Caco-2 (cell line): ENCODE data around the gene IL10RA. TPM values are rescaled to one million over a fixed set of nuclear protein-coding genes. Genes with fewer than 3 reads are reported as not detected.

ENCODE experiments used
- BruUV-seq: library from RNA; stranded (reverse); fragments of 400-500 nt; replicated peaks from 2 replicates; lab custom pipeline; 2021; lab: Mats Ljungman, UMichigan
- CTCF ChIA-PET: fragments of 300-600 bp; sonication (Branson Sonifier 250); formaldehyde crosslinking; loops from one replicate; lab custom pipeline; 2022; ENCODE audit warnings: antibody characterized with exemption; lab: Charles Lee
- POLR2A ChIA-PET: fragments of 300-600 bp; sonication (Branson Sonifier 250); formaldehyde crosslinking; loops from one replicate; lab custom pipeline; 2022; ENCODE audit warnings: antibody characterized with exemption; lab: Charles Lee
- DNase-seq, 2 experiments: peaks; one replicate each; pipeline versions ENCODE4 v3.0.0 to v3.0.0-alpha.2; 2020 to 2022
- H3K27me3 ChIP-seq: replicated peaks from 2 replicates; pipeline ENCODE4 v1.6.0; 2011; ENCODE audit warnings: low read length; ENCODE audit not compliant: control insufficient read depth, insufficient read depth
- H3K36me3 ChIP-seq: 2 replicates; pipeline ENCODE4 v1.5.1; 2011; ENCODE audit warnings: low read length; ENCODE audit not compliant: control insufficient read depth, insufficient read depth
- H3K4me1 ChIP-seq: fragments of 250-450 bp; sonication (Bioruptor Pico); 2 replicates; pipeline ENCODE4 v1.5.1; 2020; ENCODE audit warnings: mild to moderate bottlenecking
- H3K4me3 ChIP-seq: 2 replicates; pipeline ENCODE4 v1.5.1; 2011; ENCODE audit warnings: low read depth, mild to moderate bottlenecking, control low read depth, low read length
- H3K9me3 ChIP-seq: fragments of 250-450 bp; sonication (Bioruptor Pico); 2 replicates; pipeline ENCODE4 v1.5.1; 2020; ENCODE audit warnings: mild to moderate bottlenecking, moderate library complexity
- H3K27ac Mint-ChIP-seq: one replicate; pipeline ENCODE4 v1.8.0; 2022; ENCODE audit warnings: mixed read lengths; ENCODE audit not compliant: unreplicated experiment
- H3K27me3 Mint-ChIP-seq: one replicate; pipeline ENCODE4 v1.8.0; 2022; ENCODE audit warnings: mixed read lengths; ENCODE audit not compliant: insufficient read depth, unreplicated experiment
- H3K36me3 Mint-ChIP-seq: one replicate; pipeline ENCODE4 v1.8.0; 2022; ENCODE audit warnings: mild to moderate bottlenecking, mixed read lengths; ENCODE audit not compliant: insufficient read depth, unreplicated experiment
- H3K4me1 Mint-ChIP-seq: one replicate; pipeline ENCODE4 v1.8.0; 2022; ENCODE audit warnings: low read depth, mixed read lengths; ENCODE audit not compliant: unreplicated experiment
- H3K4me3 Mint-ChIP-seq: one replicate; pipeline ENCODE4 v1.8.0; 2022; ENCODE audit warnings: mild to moderate bottlenecking, moderate library complexity, mixed read lengths; ENCODE audit not compliant: unreplicated experiment
- H3K9me3 Mint-ChIP-seq: one replicate; pipeline ENCODE4 v1.8.0; 2022; ENCODE audit warnings: mixed read lengths; ENCODE audit not compliant: unreplicated experiment
- CTCF ChIP-seq, 2 experiments: fragments of 200-600 bp in 1 of 2; IDR thresholded peaks; 1 replicate in 1 of 2; 2 replicates in 1 of 2; pipeline versions ENCODE4 v1.5.1 to v1.8.0; 2011 to 2022; ENCODE audit warnings: antibody characterized with exemption in 1 of 2, control low read depth in 1 of 2, inconsistent platforms in 1 of 2, low read depth in 1 of 2, low read length in 1 of 2, mild to moderate bottlenecking in 1 of 2, moderate library complexity in 1 of 2; ENCODE audit not compliant: insufficient read depth in 1 of 2, severe bottlenecking in 1 of 2, unreplicated experiment in 1 of 2
- intact Hi-C: fragments of 100-400 bp; cut with micrococcal nuclease; formaldehyde crosslinking; loops from one replicate; pipeline ENCODE4 v1.10.0; 2022; ENCODE audit not compliant: unreplicated experiment
- total RNA-seq: library from RNA; stranded (reverse); gene quantifications from 2 replicates; pipeline ENCODE4 v1.2.3, GENCODE V29; 2022

IL10RA gene
- total RNA-seq, 1 experiment from 2014 or later, result 1.6 TPM

- ChIA-PET POLR2A (interaction anchor here (0.6 kb wide), 1 partner anchor 1726 kb away, joined by 5 read pairs; no protein-coding TSS in a partner anchor), CTCF (no interaction called here)
- no peak for TF ChIP-seq CTCF (IDR thresholded peaks at IDR 0.05; ENCODE audit: insufficient read depth in 1 of 2, low read depth in 1 of 2, low read length in 1 of 2, severe bottlenecking in 1 of 2, unreplicated experiment in 1 of 2)
- H3K9me3 ChIP-seq, result no peaks in the 10 kb centered on the region
- H3K27me3 ChIP-seq, result peaks cover 3% of the 10 kb centered on the region; the same call in 1 of the 2 replicates
- Mint-ChIP-seq H3K27ac (no peak overlapping the region), H3K4me1 (peaks cover 26% of the 10 kb centered on the region), H3K4me3 (no peak overlapping the region), H3K9me3 (no peaks in the 10 kb centered on the region), H3K27me3 (peaks cover 20% of the 10 kb centered on the region), H3K36me3 (peaks cover 6% of the 10 kb centered on the region)
- no peaks in the 10 kb centered on the region for H3K36me3 ChIP-seq
- intact Hi-C loops, result no loop called here
- DNase-seq, result peak in 1 of 2 experiments; percentile 17
- BruUV-seq, result no TSS peak
- H3K4me1 ChIP-seq, result peaks cover 17% of the 10 kb centered on the region
- no peak overlapping the region for H3K4me3 ChIP-seq
Observed at GRCh38 chr11:117983163-117983475, 3.1 kb upstream of the IL10RA start.

GRCh38 chr11:117984476-117984875 is 1.7 kb upstream of the IL10RA start:
- Histone ChIP-seq H3K36me3 (no peaks in the 10 kb centered on the region), H3K4me1 (peaks cover 17% of the 10 kb centered on the region), H3K9me3 (no peaks in the 10 kb centered on the region), H3K4me3 (no peak overlapping the region), H3K27me3 (peaks cover 3% of the 10 kb centered on the region; the same call in 1 of the 2 replicates)
- Mint-ChIP-seq H3K27ac (no peak overlapping the region), H3K4me3 (peak overlapping the region; percentile 60), H3K9me3 (no peaks in the 10 kb centered on the region), H3K36me3 (peaks cover 6% of the 10 kb centered on the region), H3K27me3 (peaks cover 20% of the 10 kb centered on the region), H3K4me1 (peaks cover 26% of the 10 kb centered on the region)
- no peak for DNase-seq
- ChIA-PET CTCF (interaction anchor here (0.6 to 1.5 kb wide), 2 partner anchors 31 to 69 kb away, joined by 3 to 5 read pairs; no protein-coding TSS in a partner anchor), POLR2A (no interaction called here)
- no TSS peak for BruUV-seq
- no peak for TF ChIP-seq CTCF (IDR thresholded peaks at IDR 0.05; ENCODE audit: insufficient read depth in 1 of 2, low read depth in 1 of 2, low read length in 1 of 2, severe bottlenecking in 1 of 2, unreplicated experiment in 1 of 2)
- intact Hi-C loops, result no loop called here

GRCh38 chr11:117986981-117987574 is 884 bp downstream of the IL10RA start:
- H3K27me3 ChIP-seq, result peaks cover 3% of the 10 kb centered on the region; the same call in 1 of the 2 replicates
- H3K9me3 ChIP-seq, result no peaks in the 10 kb centered on the region
- ChIA-PET POLR2A (interaction anchor here (1.5 kb wide), 1 partner anchor 13 kb away, joined by 3 read pairs; no protein-coding TSS in a partner anchor), CTCF (interaction anchor here (0.6 to 1.5 kb wide), 6 partner anchors 14 to 581 kb away, joined by 3 to 7 read pairs (median 4); no protein-coding TSS in a partner anchor)
- peaks cover 17% of the 10 kb centered on the region for H3K4me1 ChIP-seq
- no peaks in the 10 kb centered on the region for H3K36me3 ChIP-seq
- H3K36me3 Mint-ChIP-seq, result peaks cover 6% of the 10 kb centered on the region
- intact Hi-C loops, result loop anchor here (5.0 kb wide), 1 partner anchor 65 kb away; no protein-coding TSS in a partner anchor
- H3K9me3 Mint-ChIP-seq, result no peaks in the 10 kb centered on the region
- no peak for TF ChIP-seq CTCF (IDR thresholded peaks at IDR 0.05; ENCODE audit: insufficient read depth in 1 of 2, low read depth in 1 of 2, low read length in 1 of 2, severe bottlenecking in 1 of 2, unreplicated experiment in 1 of 2)
- peak in 1 of 2 experiments; percentile 46 for DNase-seq
- no TSS peak for BruUV-seq
- peak overlapping the region; percentile 60 for H3K4me3 Mint-ChIP-seq
- peaks cover 17% of the 10 kb centered on the region for H3K27me3 Mint-ChIP-seq
- peaks cover 19% of the 10 kb centered on the region for H3K4me1 Mint-ChIP-seq
- H3K4me3 ChIP-seq, result no peak overlapping the region
- no peak overlapping the region for H3K27ac Mint-ChIP-seq
